Prostate gland (tissue), 2 donors: ENCODE data around the gene ITGB4. TPM values are rescaled to one million over a fixed set of nuclear protein-coding genes. Genes with fewer than 3 reads are reported as not detected.

Experiments
- DNase-seq: peaks from one replicate; pipeline ENCODE4 v3.0.0-alpha.2; 2019; ENCODE audit warnings: low spot score
- H3K27ac ChIP-seq, 2 donors: fragments of 200-600 bp; sonication (generic); 2 replicates each; pipeline ENCODE4 v1.5.1; 2017 to 2019
- H3K27me3 ChIP-seq: fragments of 200-600 bp; sonication (generic); replicated peaks from 2 replicates; pipeline ENCODE4 v1.5.1; 2019; ENCODE audit not compliant: insufficient read depth
- H3K36me3 ChIP-seq, 2 donors: fragments of 200-600 bp; sonication (generic); 1 replicate in 1 of 2; 2 replicates in 1 of 2; pipeline versions ENCODE4 v1.5.1 to v1.8.1; 2017 to 2019
- H3K4me1 ChIP-seq: fragments of 200-600 bp; sonication (generic); replicated peaks from 2 replicates; pipeline ENCODE4 v1.5.1; 2019
- H3K4me3 ChIP-seq, 2 donors: fragments of 200-600 bp; sonication (generic); 2 replicates each; pipeline ENCODE4 v1.5.1; 2017 to 2019
- H3K9me3 ChIP-seq: fragments of 200-600 bp; sonication (generic); 2 replicates; pipeline ENCODE4 v1.5.1; 2017
- CTCF ChIP-seq, 4 experiments: fragments of 200-600 bp in 2 of 4; fragments of 450-650 bp in 2 of 4; sonication (generic) in 2 of 4; IDR thresholded peaks; 1 replicate in 3 of 4; 2 replicates in 1 of 4; pipeline ENCODE4 v1.5.1; 2016 to 2019; ENCODE audit warnings: antibody characterized with exemption in 4 of 4, mild to moderate bottlenecking in 2 of 4, moderate library complexity in 2 of 4
- POLR2A ChIP-seq: fragments of 450-650 bp; IDR thresholded peaks from one replicate; pipeline ENCODE4 v1.6.1; 2016; ENCODE audit warnings: antibody characterized with exemption, mild to moderate bottlenecking
- POLR2AphosphoS5 ChIP-seq: sonication (generic); formaldehyde crosslinking; IDR thresholded peaks from one replicate; pipeline ENCODE4 v1.6.1; 2017; ENCODE audit warnings: antibody characterized with exemption
- WGBS: methylation state at CpG from one replicate; pipeline ENCODE4 v1.1.5; 2018; 5-methylcytosine and 5-hydroxymethylcytosine counted together
- intact Hi-C: fragments of 100-400 bp; cut with DNase I; formaldehyde crosslinking; loops from one replicate; pipeline ENCODE4 v1.14.2; 2022
- total RNA-seq, 2 donors: library from RNA; depleted of rRNA; stranded (reverse); fragments of >200 nt; gene quantifications; one replicate each; pipeline ENCODE4 v1.1.0, GENCODE V29; 2016

ITGB4 gene
- total RNA-seq, 2 donors from 2014 or later: 81.0 to 105 TPM

- peaks cover 0 to 2% of the 10 kb centered on the region in 2 donors for H3K36me3 ChIP-seq
- intact Hi-C loops: no loop called here
- H3K9me3 ChIP-seq: no peaks in the 10 kb centered on the region
- H3K4me3 ChIP-seq: no peak overlapping the region
- H3K27me3 ChIP-seq: no peaks in the 10 kb centered on the region
- 89% methylated on average over 26 of the region's 26 CpGs for WGBS
- no peaks in the 10 kb centered on the region for H3K4me1 ChIP-seq
- no peak overlapping the region for H3K27ac ChIP-seq
- no peak for DNase-seq
- TF ChIP-seq POLR2A (no peak), POLR2AphosphoS5 (no peak), CTCF (IDR thresholded peaks at IDR 0.05) (no peak)
Observed at GRCh38 chr17:75736173-75736835, 15.0 kb downstream of the ITGB4 start.

DNA sequence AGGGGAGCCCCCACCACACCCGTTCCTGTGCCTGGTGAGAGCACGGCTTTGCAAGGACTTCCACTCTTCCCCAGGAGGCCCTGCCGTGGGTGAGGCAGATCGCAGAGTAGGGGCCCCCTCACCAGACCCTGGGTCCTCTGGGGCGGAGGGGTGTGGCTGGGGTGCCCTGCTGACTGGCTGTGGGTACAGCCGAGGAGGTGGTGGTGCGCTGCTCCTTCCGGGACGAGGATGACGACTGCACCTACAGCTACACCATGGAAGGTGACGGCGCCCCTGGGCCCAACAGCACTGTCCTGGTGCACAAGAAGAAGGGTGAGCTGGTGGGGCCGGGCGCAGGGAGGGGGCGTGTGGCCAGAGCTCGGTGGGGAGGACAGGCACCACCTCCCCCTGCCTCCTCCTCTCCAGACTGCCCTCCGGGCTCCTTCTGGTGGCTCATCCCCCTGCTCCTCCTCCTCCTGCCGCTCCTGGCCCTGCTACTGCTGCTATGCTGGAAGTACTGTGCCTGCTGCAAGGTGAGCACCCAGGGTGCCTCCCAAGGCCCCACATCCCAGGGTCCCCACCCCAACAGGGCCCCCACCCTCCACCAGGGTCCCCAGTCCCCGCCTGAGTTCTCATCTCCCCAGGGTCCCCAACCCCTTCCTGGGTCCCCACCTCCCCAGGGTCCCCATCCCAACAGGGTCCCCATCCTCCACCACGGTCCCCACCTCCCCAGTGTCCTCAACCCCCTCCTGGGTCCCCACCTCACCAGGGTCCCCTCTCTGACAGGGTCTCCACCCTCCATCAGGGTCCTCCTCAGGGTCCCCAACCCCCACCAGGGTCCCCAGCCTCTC, 16.1 kb downstream of the ITGB4 start:
- Histone ChIP-seq H3K9me3 (no peaks in the 10 kb centered on the region), H3K27ac (no peak overlapping the region), H3K4me1 (no peaks in the 10 kb centered on the region), H3K4me3 (no peak overlapping the region), H3K36me3 (no peaks in the 10 kb centered on the region), H3K27me3 (no peaks in the 10 kb centered on the region)
- TF ChIP-seq CTCF (IDR thresholded peaks at IDR 0.05): no peak
- TF ChIP-seq POLR2A: no peak
- TF ChIP-seq POLR2AphosphoS5: no peak
- 85% methylated on average over 19 of the region's 20 CpGs for WGBS
- no peak for DNase-seq
- intact Hi-C loops: no loop called here

DNA sequence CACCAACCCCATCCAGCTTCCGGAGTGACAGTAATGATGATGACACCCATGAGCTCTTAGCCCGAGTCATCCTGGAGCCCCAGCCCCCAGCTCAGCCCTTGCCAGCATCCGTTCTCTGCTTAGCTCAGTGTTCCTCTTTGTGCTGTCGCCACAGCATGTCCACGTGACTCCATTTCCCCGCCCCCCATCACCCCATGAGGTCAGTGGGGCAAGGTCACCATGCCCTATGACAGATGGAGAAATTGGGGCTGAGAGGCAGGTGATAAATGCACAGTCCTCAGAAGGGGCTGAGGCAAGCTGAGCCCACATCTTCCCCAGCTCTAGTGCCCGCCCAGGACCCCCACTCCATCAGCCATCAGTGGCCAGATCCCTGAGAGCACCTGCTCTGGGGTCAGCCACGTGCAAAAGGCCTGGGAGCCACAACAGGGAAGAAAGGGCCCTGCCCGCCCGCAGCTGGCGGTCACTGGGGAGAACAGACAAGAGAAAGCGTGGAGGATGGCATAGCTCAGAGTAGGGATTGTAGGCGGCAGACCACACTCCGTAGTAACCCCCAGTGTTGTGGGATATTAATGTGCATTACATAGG, 17.1 kb downstream of the ITGB4 start:
- no peaks in the 10 kb centered on the region for H3K36me3 ChIP-seq
- WGBS: 70% methylated on average over 14 of the region's 14 CpGs
- TF ChIP-seq POLR2A (no peak), POLR2AphosphoS5 (no peak), CTCF (IDR thresholded peaks at IDR 0.05) (no peak)
- intact Hi-C loops: no loop called here
- H3K27ac ChIP-seq: no peak overlapping the region
- no peaks in the 10 kb centered on the region for H3K27me3 ChIP-seq
- no peak overlapping the region for H3K4me3 ChIP-seq
- DNase-seq: no peak
- no peaks in the 10 kb centered on the region for H3K9me3 ChIP-seq
- no peaks in the 10 kb centered on the region for H3K4me1 ChIP-seq

GRCh38 chr17:75739174-75739573, 17.9 kb downstream of the ITGB4 start:
- WGBS: 91% methylated on average over 7 of the region's 7 CpGs
- H3K4me3 ChIP-seq: no peak overlapping the region
- H3K27me3 ChIP-seq: no peaks in the 10 kb centered on the region
- H3K9me3 ChIP-seq: no peaks in the 10 kb centered on the region
- no peak overlapping the region for H3K27ac ChIP-seq
- intact Hi-C loops: no loop called here
- DNase-seq: no peak
- no peaks in the 10 kb centered on the region for H3K36me3 ChIP-seq
- TF ChIP-seq POLR2A (no peak), CTCF (IDR thresholded peaks at IDR 0.05) (no peak), POLR2AphosphoS5 (no peak)
- H3K4me1 ChIP-seq: no peaks in the 10 kb centered on the region
